CD8-positive, alpha-beta memory T cell (primary cell): ENCODE measurements around the gene TNS1. TPM values are rescaled to one million over a fixed set of nuclear protein-coding genes. Genes with fewer than 3 reads are reported as not detected.

Experiments
- CTCF ChIA-PET: fragments of 350-600 bp; sonication (Branson Sonifier 250); formaldehyde crosslinking; loops from one replicate; lab custom pipeline; 2021; ENCODE audit warnings: antibody characterized with exemption; lab: Charles Lee
- POLR2A ChIA-PET: fragments of 350-600 bp; sonication (Branson Sonifier 250); formaldehyde crosslinking; loops from one replicate; lab custom pipeline; 2021; ENCODE audit warnings: antibody characterized with exemption; lab: Charles Lee
- DNase-seq, 5 donors: peaks; one replicate each; pipeline versions ENCODE4 v3.0.0 to v3.0.0-alpha.2; 2020 to 2022; ENCODE audit warnings: mixed read lengths in 1 of 5
- H3K27ac ChIP-seq: one replicate; pipeline ENCODE4 v1.7.0; 2013; ENCODE audit warnings: low read depth, mild to moderate bottlenecking, low read length, moderate library complexity
- H3K27me3 ChIP-seq: 2 replicates; pipeline ENCODE4 v1.7.0; 2013; ENCODE audit warnings: low read length, mild to moderate bottlenecking; ENCODE audit not compliant: insufficient read depth, poor library complexity, severe bottlenecking
- H3K36me3 ChIP-seq: 2 replicates; pipeline ENCODE4 v1.7.0; 2013; ENCODE audit warnings: mild to moderate bottlenecking, low read length, moderate library complexity; ENCODE audit not compliant: insufficient read depth
- H3K4me1 ChIP-seq: 2 replicates; pipeline ENCODE4 v1.7.0; 2013; ENCODE audit warnings: mild to moderate bottlenecking, low read length, moderate library complexity; ENCODE audit not compliant: insufficient read depth
- H3K4me3 ChIP-seq: 2 replicates; pipeline ENCODE4 v1.7.0; 2013; ENCODE audit warnings: mild to moderate bottlenecking, low read length
- H3K9me3 ChIP-seq: 2 replicates; pipeline ENCODE4 v1.7.0; 2013; ENCODE audit warnings: mild to moderate bottlenecking, low read length
- H3K27ac Mint-ChIP-seq, 8 donors: one replicate each; pipeline ENCODE4 v1.8.0; 2020 to 2021; ENCODE audit warnings: mixed read lengths in 8 of 8, mild to moderate bottlenecking in 6 of 8, inconsistent platforms in 3 of 8, moderate library complexity in 3 of 8
- H3K27me3 Mint-ChIP-seq, 2 donors: one replicate each; pipeline ENCODE4 v1.8.0; 2020 to 2021; ENCODE audit warnings: mixed read lengths in 2 of 2, mild to moderate bottlenecking in 1 of 2, moderate library complexity in 1 of 2
- H3K36me3 Mint-ChIP-seq, 3 donors: one replicate each; pipeline ENCODE4 v1.8.0; 2020 to 2021; ENCODE audit warnings: mixed read lengths in 3 of 3, inconsistent platforms in 1 of 3, mild to moderate bottlenecking in 1 of 3
- H3K4me1 Mint-ChIP-seq, 3 donors: one replicate each; pipeline ENCODE4 v1.8.0; 2020 to 2021; ENCODE audit warnings: mixed read lengths in 3 of 3, inconsistent platforms in 1 of 3, mild to moderate bottlenecking in 1 of 3
- H3K4me3 Mint-ChIP-seq, 7 donors: one replicate each; pipeline ENCODE4 v1.8.0; 2020 to 2021; ENCODE audit warnings: mixed read lengths in 7 of 7, mild to moderate bottlenecking in 6 of 7, moderate library complexity in 4 of 7, inconsistent platforms in 2 of 7
- H3K9me3 Mint-ChIP-seq, 5 donors: one replicate each; pipeline ENCODE4 v1.8.0; 2020 to 2022; ENCODE audit warnings: mixed read lengths in 5 of 5, mild to moderate bottlenecking in 3 of 5, moderate library complexity in 2 of 5, inconsistent platforms in 1 of 5
- polyA plus RNA-seq: library from polyadenylated mRNA; unstranded; fragments of 300-500 nt; fragmentation: Illumina TruSeq; gene quantifications from one replicate; pipeline ENCODE4 v1.2.3, GENCODE V29; 2021
- total RNA-seq, 2 experiments: library from RNA; stranded (reverse); gene quantifications; one replicate each; pipeline ENCODE4 v1.2.3, GENCODE V29; 2021

Gene TNS1
- total and polyA plus RNA-seq, 3 experiments from 2014 or later = 1.1 to 1.8 TPM; not detected in 1

DNA sequence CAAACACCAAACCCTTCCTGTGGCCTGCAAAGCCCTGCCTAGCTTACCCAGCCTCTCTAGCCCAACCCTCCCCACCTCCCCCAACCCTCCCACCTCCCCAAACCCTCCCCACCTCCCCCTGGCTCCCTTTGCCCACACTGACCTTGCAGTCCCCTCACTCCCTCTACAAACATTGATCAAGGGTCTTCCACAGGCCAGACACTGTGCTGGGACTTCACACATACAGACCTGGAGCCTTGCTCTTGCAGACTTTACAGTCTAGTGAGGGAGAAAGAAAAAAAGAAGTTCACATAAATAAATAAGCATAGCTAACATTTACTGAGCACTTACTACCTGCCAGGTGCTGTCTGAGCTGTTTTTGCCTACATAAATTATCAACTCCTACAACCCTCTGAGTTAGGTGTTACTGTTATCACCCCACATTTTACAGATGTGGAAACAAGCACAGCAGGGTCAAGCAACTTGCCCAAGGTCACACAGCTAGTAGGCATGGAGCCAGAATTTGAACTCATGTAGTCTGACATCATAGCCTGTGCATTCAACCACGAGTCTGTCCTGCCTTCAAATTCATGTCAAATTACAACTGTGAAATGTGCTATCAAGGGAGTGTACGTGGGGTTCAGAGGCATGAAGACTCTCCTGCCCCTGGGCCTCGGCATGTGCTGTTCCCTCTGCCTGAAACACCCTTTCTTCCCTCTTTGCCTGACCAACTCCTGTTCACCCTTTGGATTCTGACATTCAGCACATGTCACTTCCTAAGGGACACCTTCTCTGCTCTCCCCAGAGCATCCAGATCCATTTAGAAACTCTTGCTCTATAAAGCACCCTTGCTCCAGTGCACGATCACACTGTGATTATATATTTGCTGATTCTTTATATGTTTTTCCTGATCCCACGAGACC, 209.9 kb downstream of the TNS1 start:
- no peak overlapping the region for H3K4me3 ChIP-seq
- no peaks in the 10 kb centered on the region for H3K27me3 ChIP-seq
- H3K4me1 Mint-ChIP-seq = peaks cover 9 to 17% (median 15%) of the 10 kb centered on the region in 3 donors
- H3K9me3 Mint-ChIP-seq = no peaks in the 10 kb centered on the region
- no peak overlapping the region for H3K27ac ChIP-seq
- no peak overlapping the region for H3K27ac Mint-ChIP-seq
- ChIA-PET CTCF (interaction anchor here (2.4 to 4.3 kb wide), 2 partner anchors 94 to 241 kb away, joined by 7 to 34 read pairs; no protein-coding TSS in a partner anchor), POLR2A (no interaction called here)
- H3K9me3 ChIP-seq = no peaks in the 10 kb centered on the region
- DNase-seq = no peak
- no peaks in the 10 kb centered on the region for H3K36me3 Mint-ChIP-seq
- peak overlapping the region in 1 of 7 donors; percentile 27 for H3K4me3 Mint-ChIP-seq
- H3K4me1 ChIP-seq = peaks cover 15% of the 10 kb centered on the region
- H3K27me3 Mint-ChIP-seq = no peaks in the 10 kb centered on the region
- H3K36me3 ChIP-seq = no peaks in the 10 kb centered on the region

DNA sequence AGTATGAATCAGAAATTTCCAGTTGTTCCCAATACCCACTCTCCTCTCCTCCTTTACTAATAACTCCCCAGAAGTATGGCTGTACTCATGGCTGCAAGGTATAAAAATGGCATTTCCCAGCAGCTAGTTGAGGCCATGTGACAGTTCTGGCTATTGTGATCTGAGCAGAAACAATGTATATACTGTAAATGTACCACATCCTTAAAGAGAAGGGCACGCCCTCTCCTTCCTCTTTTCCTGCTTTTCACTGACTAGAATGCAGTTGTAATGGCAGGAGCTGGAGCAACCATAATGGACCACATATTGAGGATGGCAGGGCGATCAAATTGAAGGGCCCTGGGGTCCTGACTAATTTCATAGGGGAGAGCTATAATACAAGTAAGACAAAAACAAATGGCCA, 211.2 kb downstream of the TNS1 start:
- Mint-ChIP-seq H3K27ac (no peak overlapping the region), H3K4me3 (peak overlapping the region in 2 of 7 donors; percentile 18 to 21), H3K4me1 (peaks cover 9 to 17% (median 15%) of the 10 kb centered on the region in 3 donors), H3K27me3 (no peaks in the 10 kb centered on the region), H3K36me3 (peaks cover 0 to 1% (median 0%) of the 10 kb centered on the region in 3 donors), H3K9me3 (no peaks in the 10 kb centered on the region)
- ChIA-PET POLR2A (no interaction called here), CTCF (interaction anchor here (0.8 to 4.3 kb wide), 4 partner anchors 20 to 242 kb away, joined by 3 to 34 read pairs (median 5); no protein-coding TSS in a partner anchor)
- Histone ChIP-seq H3K4me1 (peaks cover 15% of the 10 kb centered on the region), H3K27ac (no peak overlapping the region), H3K9me3 (no peaks in the 10 kb centered on the region), H3K4me3 (no peak overlapping the region), H3K36me3 (no peaks in the 10 kb centered on the region), H3K27me3 (no peaks in the 10 kb centered on the region)
- DNase-seq = no peak

DNA sequence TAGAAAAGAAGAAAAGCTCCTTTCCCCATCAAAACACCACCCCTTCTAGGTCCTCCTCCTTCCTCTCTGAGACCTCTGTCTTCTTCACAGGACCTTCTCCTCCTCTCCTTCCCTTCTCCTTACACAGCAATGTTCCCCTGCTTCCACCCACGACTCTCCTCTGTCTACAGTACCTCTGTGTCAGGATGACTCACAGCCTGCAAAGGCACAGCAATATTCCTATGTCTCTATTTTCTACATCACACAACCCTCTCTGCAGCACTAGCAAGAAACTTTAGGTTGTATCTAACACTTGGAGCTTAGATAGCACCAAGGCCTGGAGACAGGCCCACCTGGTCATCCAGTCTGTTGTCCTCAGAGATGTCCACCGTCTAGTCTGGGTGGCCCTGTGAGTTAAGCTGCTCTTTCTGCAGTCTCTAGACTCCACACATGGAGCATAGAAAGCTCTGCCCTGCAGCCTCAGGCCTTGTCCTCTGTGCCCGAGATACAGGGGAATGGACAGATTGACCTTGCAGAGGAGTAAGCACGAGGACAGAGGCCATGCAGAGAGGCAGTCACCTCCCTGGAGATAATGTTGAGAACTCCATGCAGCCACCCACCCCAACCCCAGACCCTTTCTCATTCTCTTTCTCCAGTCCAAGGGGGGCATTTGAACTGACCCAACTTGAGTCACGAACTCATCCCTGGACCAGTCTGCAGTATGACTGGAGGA, 212.0 kb downstream of the TNS1 start:
- no peak for DNase-seq
- Histone ChIP-seq H3K27ac (no peak overlapping the region), H3K27me3 (no peaks in the 10 kb centered on the region), H3K4me1 (peaks cover 15% of the 10 kb centered on the region), H3K9me3 (no peaks in the 10 kb centered on the region), H3K4me3 (no peak overlapping the region), H3K36me3 (no peaks in the 10 kb centered on the region)
- H3K27ac Mint-ChIP-seq = peak overlapping the region in 5 of 8 donors; percentile 70 to 78 (median 73)
- peak overlapping the region; percentile 41 to 87 (median 71) for H3K4me3 Mint-ChIP-seq
- CTCF ChIA-PET = interaction anchor here (2.4 to 4.3 kb wide), 3 partner anchors 11 to 243 kb away, joined by 7 to 34 read pairs (median 8); no protein-coding TSS in a partner anchor
- no peaks in the 10 kb centered on the region for H3K27me3 Mint-ChIP-seq
- POLR2A ChIA-PET = no interaction called here
- peaks cover 0 to 1% (median 0%) of the 10 kb centered on the region in 3 donors for H3K36me3 Mint-ChIP-seq
- H3K9me3 Mint-ChIP-seq = no peaks in the 10 kb centered on the region
- H3K4me1 Mint-ChIP-seq = peaks cover 9 to 17% (median 15%) of the 10 kb centered on the region in 3 donors

DNA sequence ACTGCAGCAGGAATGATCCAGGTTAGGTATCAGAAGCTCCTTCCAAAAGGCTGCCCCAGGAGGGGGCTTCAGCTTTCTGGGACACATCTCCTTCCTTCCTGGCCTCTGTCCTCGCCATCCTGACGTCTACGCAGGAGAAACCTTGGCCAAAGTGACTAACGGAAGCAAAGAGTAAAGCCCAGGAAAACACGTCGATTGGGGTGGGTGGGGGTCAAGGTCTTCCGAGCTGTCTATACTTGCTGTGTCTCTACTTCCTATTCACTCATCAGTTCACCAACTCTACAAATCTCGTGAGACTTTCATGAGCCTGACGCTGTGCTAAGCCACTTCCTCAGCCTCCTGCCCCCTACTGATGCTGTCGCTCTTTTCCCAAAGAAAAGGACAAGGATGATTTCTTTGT, 212.6 kb downstream of the TNS1 start:
- H3K36me3 Mint-ChIP-seq = peaks cover 0 to 1% (median 0%) of the 10 kb centered on the region in 3 donors
- DNase-seq = peak in 1 of 5 donors; percentile 19
- Histone ChIP-seq H3K4me1 (peaks cover 21% of the 10 kb centered on the region), H3K36me3 (no peaks in the 10 kb centered on the region), H3K9me3 (no peaks in the 10 kb centered on the region), H3K4me3 (peak overlapping the region; percentile 78), H3K27me3 (no peaks in the 10 kb centered on the region), H3K27ac (no peak overlapping the region)
- no peaks in the 10 kb centered on the region for H3K9me3 Mint-ChIP-seq
- peak overlapping the region in 6 of 8 donors; percentile 70 to 83 (median 75) for H3K27ac Mint-ChIP-seq
- peaks cover 12 to 22% (median 19%) of the 10 kb centered on the region in 3 donors for H3K4me1 Mint-ChIP-seq
- H3K27me3 Mint-ChIP-seq = peaks cover 0 to 2% of the 10 kb centered on the region in 2 donors
- peak overlapping the region; percentile 41 to 87 (median 71) for H3K4me3 Mint-ChIP-seq
- CTCF ChIA-PET = interaction anchor here (1.0 to 4.3 kb wide), 7 partner anchors 8 to 276 kb away, joined by 3 to 34 read pairs (median 6); no protein-coding TSS in a partner anchor
- POLR2A ChIA-PET = no interaction called here

DNA sequence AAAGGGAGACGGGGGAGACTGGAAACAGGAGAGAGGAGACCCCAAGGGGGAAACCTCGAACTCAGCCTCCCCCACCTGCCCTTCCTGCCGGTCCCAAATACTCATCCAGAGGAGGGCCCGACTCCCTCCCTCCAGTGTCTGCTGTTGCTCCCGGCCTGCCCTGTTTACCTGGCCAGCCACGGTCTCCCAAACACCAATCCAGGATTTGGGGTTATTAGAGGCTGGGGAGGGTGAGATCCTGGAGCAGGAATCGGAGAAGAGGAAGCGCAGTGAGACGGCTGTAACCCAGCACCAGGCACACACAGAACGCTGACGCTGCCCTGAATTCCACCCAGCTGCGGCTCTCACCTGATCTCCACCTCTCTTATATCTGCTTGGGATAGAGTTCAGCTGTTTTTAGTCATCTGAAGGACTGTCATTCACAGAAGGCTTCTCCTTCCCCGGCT, 213.0 kb downstream of the TNS1 start:
- ChIA-PET POLR2A (no interaction called here), CTCF (interaction anchor here (0.8 to 4.3 kb wide), 14 partner anchors 8 to 276 kb away, joined by 3 to 34 read pairs (median 5); no protein-coding TSS in a partner anchor)
- H3K27me3 ChIP-seq = no peaks in the 10 kb centered on the region
- no peaks in the 10 kb centered on the region for H3K9me3 ChIP-seq
- Mint-ChIP-seq H3K36me3 (peaks cover 0 to 1% (median 0%) of the 10 kb centered on the region in 3 donors), H3K9me3 (no peaks in the 10 kb centered on the region), H3K27ac (peak overlapping the region in 6 of 8 donors; percentile 9 to 83 (median 73)), H3K4me3 (peak overlapping the region; percentile 41 to 87 (median 71)), H3K4me1 (peaks cover 12 to 23% (median 20%) of the 10 kb centered on the region in 3 donors), H3K27me3 (peaks cover 0 to 2% of the 10 kb centered on the region in 2 donors)
- DNase-seq = no peak
- peaks cover 22% of the 10 kb centered on the region for H3K4me1 ChIP-seq
- peak overlapping the region; percentile 78 for H3K4me3 ChIP-seq
- H3K27ac ChIP-seq = no peak overlapping the region
- H3K36me3 ChIP-seq = no peaks in the 10 kb centered on the region

DNA sequence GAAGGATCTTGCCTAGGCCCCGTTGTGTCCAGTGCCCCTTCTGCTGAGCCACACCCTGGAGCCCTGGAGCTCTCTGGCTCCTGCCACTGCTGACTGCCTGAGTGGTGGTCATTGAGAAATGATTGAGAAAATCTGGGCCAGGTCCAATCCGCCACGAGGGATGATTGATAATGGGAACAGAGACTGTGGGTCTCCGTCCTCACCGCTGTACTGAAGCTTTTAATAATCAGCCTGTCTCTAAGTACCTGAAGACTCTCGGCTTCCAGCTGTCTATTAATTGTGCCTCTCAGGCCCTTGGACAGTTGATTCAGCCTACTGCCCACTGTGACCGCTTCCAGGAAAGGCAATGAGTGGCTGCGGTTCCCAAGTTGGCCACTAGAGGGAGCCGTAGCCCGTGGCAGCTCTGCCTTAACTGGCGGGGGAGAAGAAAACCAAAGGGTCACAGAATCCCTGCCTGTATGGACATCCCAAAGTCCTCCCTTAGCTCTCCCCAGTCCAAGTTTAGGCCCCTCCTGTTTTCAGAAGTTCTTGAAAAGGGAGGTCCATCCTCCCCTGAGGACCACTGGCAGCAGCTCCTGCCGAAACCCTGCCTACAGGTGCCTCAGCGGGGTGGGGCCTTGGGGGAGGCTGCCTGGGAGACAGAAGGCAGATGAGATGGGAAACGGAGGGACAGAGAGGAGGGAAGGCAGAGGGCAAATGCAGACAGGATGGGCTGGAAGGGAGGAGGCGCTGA, 213.6 kb downstream of the TNS1 start:
- H3K4me3 ChIP-seq = peak overlapping the region; percentile 78
- POLR2A ChIA-PET = no interaction called here
- H3K4me1 ChIP-seq = peaks cover 22% of the 10 kb centered on the region
- Mint-ChIP-seq H3K27me3 (peaks cover 0 to 4% of the 10 kb centered on the region in 2 donors), H3K9me3 (peaks cover 0 to 4% (median 0%) of the 10 kb centered on the region in 5 donors), H3K4me1 (peaks cover 12 to 23% (median 20%) of the 10 kb centered on the region in 3 donors), H3K4me3 (peak overlapping the region; percentile 41 to 87 (median 71)), H3K36me3 (peaks cover 0 to 1% (median 0%) of the 10 kb centered on the region in 3 donors), H3K27ac (peak overlapping the region in 2 of 8 donors; percentile 56 to 92)
- H3K36me3 ChIP-seq = no peaks in the 10 kb centered on the region
- DNase-seq = peak; percentile 49 to 76 (median 59)
- no peaks in the 10 kb centered on the region for H3K27me3 ChIP-seq
- H3K9me3 ChIP-seq = no peaks in the 10 kb centered on the region
- CTCF ChIA-PET = interaction anchor here (0.8 to 4.3 kb wide), 17 partner anchors 9 to 277 kb away, joined by 3 to 34 read pairs (median 4); no protein-coding TSS in a partner anchor
- no peak overlapping the region for H3K27ac ChIP-seq

DNA sequence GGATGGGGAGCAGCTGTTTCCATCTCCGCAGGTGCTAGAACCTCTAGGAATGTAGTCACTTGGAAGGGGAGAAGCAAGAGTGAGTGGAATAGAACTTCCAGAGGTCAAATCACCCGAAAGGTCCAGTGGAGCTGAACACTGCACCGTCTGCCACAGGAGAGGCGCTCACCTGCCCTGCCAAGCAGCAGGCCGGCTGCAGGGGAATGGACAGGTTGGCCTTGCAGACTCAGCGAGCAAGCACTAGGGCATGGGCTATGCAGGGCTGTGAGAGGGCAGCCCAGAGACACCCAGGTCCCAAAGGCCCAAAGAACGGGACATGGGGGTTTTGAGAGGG, 214.2 kb downstream of the TNS1 start:
- no peak for DNase-seq
- H3K4me1 ChIP-seq = peaks cover 22% of the 10 kb centered on the region
- Mint-ChIP-seq H3K4me3 (peak overlapping the region in 3 of 7 donors; percentile 30 to 71 (median 35)), H3K36me3 (peaks cover 0 to 1% (median 0%) of the 10 kb centered on the region in 3 donors), H3K27me3 (peaks cover 0 to 6% of the 10 kb centered on the region in 2 donors), H3K9me3 (peaks cover 0 to 6% (median 3%) of the 10 kb centered on the region in 5 donors), H3K4me1 (peaks cover 12 to 23% (median 20%) of the 10 kb centered on the region in 3 donors), H3K27ac (peak overlapping the region in 1 of 8 donors; percentile 64)
- no peaks in the 10 kb centered on the region for H3K27me3 ChIP-seq
- no peaks in the 10 kb centered on the region for H3K36me3 ChIP-seq
- POLR2A ChIA-PET = no interaction called here
- H3K9me3 ChIP-seq = no peaks in the 10 kb centered on the region
- no peak overlapping the region for H3K27ac ChIP-seq
- no peak overlapping the region for H3K4me3 ChIP-seq
- CTCF ChIA-PET = interaction anchor here (0.9 to 4.3 kb wide), 13 partner anchors 9 to 253 kb away, joined by 3 to 34 read pairs (median 6); no protein-coding TSS in a partner anchor
